GM19463 (cell line): ENCODE measurements around the gene GGPS1.
"Not testable (repeated sequence)": the region's sequence is repeated elsewhere in the genome, so short reads cannot be mapped to it uniquely, and the experiment has no call there.

Experiments used
- ATAC-seq: cut with Tn5 transposase; IDR thresholded peaks from one replicate; pipeline ENCODE4 v1.9.1; 2021; ENCODE audit warnings: mild to moderate bottlenecking, moderate library complexity; ENCODE audit not compliant: unreplicated experiment

Gene GGPS1

GRCh38 chr1:235304549-235305451, 23.6 kb upstream of the GGPS1 start:
- ATAC-seq: no peak

DNA sequence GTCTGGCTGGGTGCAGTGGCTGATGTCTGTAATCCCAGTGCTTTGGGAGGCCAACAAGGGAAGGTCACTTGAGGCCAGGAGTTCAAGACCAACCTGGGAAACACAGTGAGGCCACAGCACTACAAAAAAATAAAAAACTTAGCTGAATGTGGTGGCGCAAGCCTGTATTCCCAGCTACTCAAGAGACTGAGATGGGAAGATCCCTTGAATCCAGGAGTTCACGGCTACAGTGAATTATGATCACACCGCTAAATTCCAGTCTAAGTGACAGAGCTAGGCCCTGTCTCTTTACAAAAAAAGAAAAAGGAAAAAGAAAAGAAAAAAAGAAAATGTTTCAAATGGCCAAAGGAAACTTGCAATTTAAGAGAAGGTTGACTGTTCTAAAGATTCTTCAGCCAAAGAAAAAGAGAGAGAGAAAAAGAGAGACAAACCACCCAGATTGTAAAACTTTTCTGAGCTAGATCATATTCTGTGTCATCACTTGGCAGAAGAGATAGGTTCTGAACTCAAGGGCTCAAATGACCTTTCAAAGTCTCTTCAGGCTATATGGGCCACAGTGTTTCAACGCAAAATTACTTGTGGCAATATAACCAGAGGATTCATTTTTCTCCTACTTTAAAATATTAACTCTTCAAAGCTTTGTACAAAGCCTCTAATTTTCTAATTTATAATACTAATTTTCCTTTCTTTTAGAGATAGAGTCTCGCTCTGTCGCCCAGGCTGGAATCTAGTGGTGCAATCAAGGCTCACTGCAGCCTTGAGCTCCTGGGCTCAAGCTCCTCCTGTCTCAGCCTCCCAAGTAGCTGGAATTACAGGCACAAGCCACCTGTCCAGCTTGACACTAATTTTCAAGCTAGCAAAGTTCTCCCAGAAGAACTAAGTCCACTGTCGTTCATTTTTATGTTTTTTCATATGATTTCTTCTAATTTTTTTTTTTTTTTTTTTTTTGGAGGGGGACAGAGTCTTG, 20.9 kb upstream of the GGPS1 start:
- ATAC-seq: no peak

DNA sequence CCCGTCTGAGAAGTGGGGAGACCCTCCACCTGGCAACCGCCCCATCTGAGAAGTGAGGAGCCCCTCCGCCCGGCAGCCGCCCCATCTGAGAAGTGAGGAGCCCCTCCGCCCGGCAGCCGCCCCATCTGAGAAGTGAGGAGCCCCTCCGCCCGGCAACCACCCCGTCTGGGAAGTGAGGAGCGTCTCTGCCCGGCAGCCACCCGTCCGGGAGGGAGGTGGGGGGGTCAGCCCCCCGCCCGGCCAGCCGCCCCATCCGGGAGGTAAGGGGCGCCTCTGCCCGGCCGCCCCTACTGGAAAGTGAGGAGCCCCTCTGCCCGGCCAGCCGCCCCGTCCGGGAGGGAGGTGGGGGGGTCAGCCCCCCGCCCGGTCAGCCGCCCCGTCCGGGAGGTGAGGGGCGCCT, 19.2 kb upstream of the GGPS1 start:
- not testable (repeated sequence) for ATAC-seq

DNA sequence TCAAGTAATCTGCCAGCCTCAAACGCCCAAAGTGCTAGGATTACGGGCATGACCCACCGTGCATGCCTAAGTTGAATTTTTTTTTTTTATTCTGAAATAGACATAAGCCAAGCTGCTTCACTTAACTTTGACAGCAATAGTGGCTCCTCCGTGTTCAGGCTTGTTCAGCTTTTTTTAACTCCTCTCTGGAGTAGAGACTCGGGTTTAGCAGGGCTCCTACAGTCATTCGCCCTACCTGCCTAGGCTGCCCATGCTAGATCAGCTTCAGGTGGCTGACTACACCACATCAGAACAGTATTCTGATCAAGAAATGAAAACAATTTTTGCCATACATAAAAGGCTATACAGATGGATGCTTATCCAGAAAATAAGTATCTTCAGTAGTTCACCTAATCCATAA, 15.1 kb upstream of the GGPS1 start:
- no peak for ATAC-seq

- no peak for ATAC-seq
Observed at GRCh38 chr1:235313931-235314678, 14.3 kb upstream of the GGPS1 start.

- ATAC-seq: no peak
Observed at GRCh38 chr1:235315173-235315572, 13.2 kb upstream of the GGPS1 start.

- no peak for ATAC-seq
Observed at GRCh38 chr1:235315735-235316134, 12.6 kb upstream of the GGPS1 start.

DNA sequence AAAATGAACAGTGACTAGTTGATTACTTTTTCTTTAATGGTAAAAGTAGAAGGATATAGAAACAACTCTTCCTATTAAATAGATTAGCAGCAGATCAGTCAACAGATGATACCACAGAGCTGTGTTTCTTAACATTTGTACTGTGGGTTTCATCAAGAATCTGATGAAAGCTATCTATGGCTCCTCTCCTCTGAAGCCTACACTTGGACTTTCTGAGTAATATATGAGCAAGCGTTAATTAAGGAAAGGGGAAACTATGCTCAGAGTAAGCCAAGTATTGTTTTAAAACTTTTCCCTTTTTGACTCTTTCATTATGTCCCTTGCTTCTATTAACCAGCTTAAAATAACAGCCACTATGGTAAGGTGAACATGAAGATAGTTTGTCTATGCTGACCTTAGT, 11.2 kb upstream of the GGPS1 start:
- ATAC-seq: no peak

- no peak for ATAC-seq
Observed at GRCh38 chr1:235319255-235319654, 9.1 kb upstream of the GGPS1 start.

DNA sequence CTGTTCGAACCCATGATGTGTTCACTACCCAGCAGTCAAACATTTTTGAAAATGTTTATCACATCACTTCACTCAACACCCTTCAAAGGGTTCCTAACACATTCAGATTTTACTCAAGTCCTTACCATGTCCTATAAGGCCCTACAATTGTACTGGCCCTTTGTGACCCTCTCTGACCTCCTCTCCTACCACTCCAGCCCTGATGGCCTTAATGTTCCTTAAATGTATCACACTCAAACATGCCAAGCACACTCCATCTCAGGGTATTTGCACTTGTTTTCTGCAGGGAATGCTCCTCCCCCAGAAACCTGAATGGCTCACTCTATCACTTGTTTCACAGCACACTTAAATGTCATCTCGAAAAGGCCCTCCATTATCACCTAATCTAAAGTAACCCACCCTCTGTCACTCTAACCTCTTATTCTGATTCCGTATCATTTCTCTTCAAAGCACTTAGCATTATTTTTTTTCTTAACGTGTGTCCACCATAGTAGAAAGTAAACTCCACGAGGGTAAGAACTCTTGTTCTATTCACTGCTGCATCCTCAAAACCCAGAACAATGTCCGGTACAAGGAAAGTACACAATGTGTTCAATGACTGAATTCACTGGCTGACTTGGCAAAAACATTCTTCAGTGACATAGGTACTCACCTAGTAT, 7.7 kb upstream of the GGPS1 start:
- no peak for ATAC-seq

GRCh38 chr1:235324296-235324695, 4.1 kb upstream of the GGPS1 start:
- ATAC-seq: no peak

DNA sequence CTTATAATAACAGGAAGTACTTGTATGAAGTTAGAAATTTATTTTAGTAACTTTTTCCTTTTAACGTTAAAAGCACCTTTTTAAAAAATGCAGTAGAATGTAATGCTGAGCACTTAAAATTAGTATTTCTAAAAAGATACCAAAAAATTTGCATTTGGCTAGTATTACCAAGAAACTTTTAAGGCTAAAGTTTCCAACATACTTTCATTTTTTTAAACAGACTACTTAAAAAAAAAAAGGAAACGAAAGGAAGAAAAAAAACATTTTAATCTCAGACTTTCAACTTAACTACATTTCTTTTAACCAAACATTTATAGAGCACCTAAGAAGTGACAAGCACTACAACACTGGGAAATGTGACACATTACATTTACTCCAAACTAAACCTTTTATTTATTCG, 3.2 kb upstream of the GGPS1 start:
- ATAC-seq: no peak

- ATAC-seq: no peak
Observed at GRCh38 chr1:235325854-235326253, 2.5 kb upstream of the GGPS1 start.

- no peak for ATAC-seq
Observed at GRCh38 chr1:235326719-235327558, 1.4 kb upstream of the GGPS1 start.

DNA sequence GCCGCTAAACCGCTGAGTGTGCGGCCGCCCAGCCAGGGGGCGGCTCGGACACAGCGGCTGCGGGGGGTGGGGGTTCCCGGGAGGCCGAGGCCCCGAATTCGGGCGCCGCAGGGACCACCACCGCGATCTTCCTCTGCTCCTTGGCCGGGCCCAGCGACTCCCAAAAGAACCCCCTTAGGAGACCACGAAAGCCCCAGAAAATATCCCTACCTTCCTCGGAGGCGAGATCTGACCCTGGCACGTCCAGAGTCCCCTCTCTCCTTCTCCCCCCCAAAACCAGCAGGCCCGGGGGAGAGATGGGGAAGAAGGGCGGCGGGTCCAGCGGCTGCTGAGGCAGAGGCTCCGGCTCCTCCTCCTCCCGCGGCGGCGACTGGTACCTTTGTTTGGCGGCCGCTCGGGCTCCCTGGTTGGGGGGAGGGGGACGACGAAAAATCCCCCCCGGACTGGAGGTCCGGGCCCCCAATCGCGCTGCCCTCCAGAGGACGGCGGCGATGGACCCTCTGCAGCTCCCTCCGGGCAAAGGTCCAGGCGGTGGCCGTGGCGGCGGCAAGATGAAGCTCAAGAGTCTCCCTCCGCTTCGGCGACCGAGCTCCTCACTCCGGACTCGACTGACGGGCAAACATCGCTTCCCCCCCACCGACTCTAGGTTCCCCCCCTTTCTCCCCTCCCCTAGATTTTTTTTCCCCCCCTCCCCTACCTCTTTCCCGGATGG, 655 bp upstream of the GGPS1 start, which contains the start of gene ARID4B:
ARID4B (minus strand) TSS at position 621 of the 712 bp plus-strand sequence. CDS start 1,260 bp downstream, outside the sequence.
- ATAC-seq: peak; percentile 8

GRCh38 chr1:235329139-235329902, 951 bp downstream of the GGPS1 start:
- peak; percentile 23 for ATAC-seq

GRCh38 chr1:235330918-235331285, 2.5 kb downstream of the GGPS1 start:
- no peak for ATAC-seq

DNA sequence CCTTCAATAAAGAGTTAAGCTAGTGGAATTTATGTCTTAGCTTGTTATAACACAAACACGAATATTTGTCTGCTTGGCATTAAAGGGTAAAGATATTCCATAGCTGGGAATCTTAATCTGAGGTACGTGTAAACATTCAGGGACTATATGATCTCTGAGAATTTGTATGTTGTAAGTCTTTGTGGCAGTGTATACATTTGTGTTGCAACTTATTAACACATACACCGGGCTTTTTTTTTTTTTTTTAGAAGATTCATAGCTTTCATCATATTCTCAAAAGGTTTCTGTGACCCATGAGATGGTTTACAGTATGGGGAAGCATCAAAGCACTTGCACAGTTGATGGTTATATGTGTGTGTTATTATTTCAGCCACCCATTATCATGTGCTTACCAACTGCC, 3.0 kb downstream of the GGPS1 start:
- ATAC-seq: no peak
